Smooth muscle cell (in vitro differentiated cells): ENCODE measurements around the gene INSM1. TPM values are rescaled to one million over a fixed set of nuclear protein-coding genes. Genes with fewer than 3 reads are reported as not detected.

Experiments
- DNase-seq: peaks from one replicate; lab custom pipeline; 2025; ENCODE audit not compliant: unreplicated experiment; lab: John Stamatoyannopoulos, UW
- H2AFZ ChIP-seq: fragments of 200-600 bp; sonication (generic); 2 replicates; pipeline ENCODE4 v1.6.0; 2016; ENCODE audit warnings: antibody characterized with exemption, low read depth, mild to moderate bottlenecking
- H3F3A ChIP-seq: fragments of 200-600 bp; sonication (generic); 2 replicates; pipeline ENCODE4 v1.6.0; 2017; ENCODE audit warnings: antibody characterized with exemption, low read depth
- H3K27ac ChIP-seq: fragments of 200-600 bp; sonication (generic); 2 replicates; pipeline ENCODE4 v1.5.1; 2016; ENCODE audit warnings: low read depth, mild to moderate bottlenecking
- H3K27me3 ChIP-seq: fragments of 200-600 bp; sonication (generic); 2 replicates; pipeline ENCODE4 v1.6.1; 2016; ENCODE audit warnings: low read depth, mild to moderate bottlenecking
- H3K36me3 ChIP-seq: fragments of 200-600 bp; sonication (generic); 2 replicates; pipeline ENCODE4 v1.5.1; 2016; ENCODE audit warnings: low read depth
- H3K4me1 ChIP-seq: fragments of 200-600 bp; sonication (generic); 2 replicates; pipeline ENCODE4 v1.5.1; 2016; ENCODE audit warnings: low read depth
- H3K4me2 ChIP-seq: fragments of 200-600 bp; sonication (generic); 2 replicates; pipeline ENCODE4 v1.6.0; 2016; ENCODE audit warnings: mild to moderate bottlenecking
- H3K4me3 ChIP-seq: fragments of 200-600 bp; sonication (generic); 2 replicates; pipeline ENCODE4 v1.5.1; 2016; ENCODE audit warnings: mild to moderate bottlenecking
- H3K79me2 ChIP-seq: fragments of 200-600 bp; sonication (generic); 2 replicates; pipeline ENCODE4 v1.6.0; 2016; ENCODE audit warnings: low read depth, mild to moderate bottlenecking
- H3K9ac ChIP-seq: fragments of 200-600 bp; sonication (generic); 2 replicates; pipeline ENCODE4 v1.6.0; 2016; ENCODE audit warnings: low read depth
- H3K9me3 ChIP-seq: fragments of 200-600 bp; sonication (generic); replicated peaks from 2 replicates; pipeline ENCODE4 v1.5.1; 2016; ENCODE audit warnings: low read depth
- H4K20me1 ChIP-seq: fragments of 200-600 bp; sonication (generic); 2 replicates; pipeline ENCODE4 v1.6.0; 2016; ENCODE audit warnings: low read depth
- WGBS: methylation state at CpG from one replicate; pipeline ENCODE4 v1.1.7; 2016; ENCODE audit warnings: low lambda C conversion rate; 5-methylcytosine and 5-hydroxymethylcytosine counted together
- polyA plus RNA-seq: library from polyadenylated mRNA; unstranded; fragments of >200 nt; fragmentation: Nextera tagmentation; extraction: Ambion mirVana; gene quantifications from 2 replicates; pipeline ENCODE4 v1.2.1, GENCODE V29; 2016
- total RNA-seq: library from RNA; depleted of rRNA; stranded (reverse); fragments of >200 nt; gene quantifications from 2 replicates; pipeline ENCODE4 v1.2.3, GENCODE V29; 2014
- TF ChIP-seq, protein P1 (sequence below): fragments of 200-600 bp; sonication (generic); IDR thresholded peaks from 2 replicates; pipeline ENCODE4 v1.5.1; 2017; ENCODE audit warnings: borderline replicate concordance, mild to moderate bottlenecking, antibody characterized with exemption; ENCODE audit not compliant: insufficient read depth, poor library complexity, severe bottlenecking

INSM1 gene
- total and polyA plus RNA-seq, 2 experiments from 2014 or later = not detected

- DNase-seq = no peak
- no peaks in the 10 kb centered on the region for H4K20me1 ChIP-seq
- H3K36me3 ChIP-seq = no peaks in the 10 kb centered on the region
- WGBS = 2% methylated on average over 80 of the region's 130 CpGs
- TF ChIP-seq, protein P1, sequence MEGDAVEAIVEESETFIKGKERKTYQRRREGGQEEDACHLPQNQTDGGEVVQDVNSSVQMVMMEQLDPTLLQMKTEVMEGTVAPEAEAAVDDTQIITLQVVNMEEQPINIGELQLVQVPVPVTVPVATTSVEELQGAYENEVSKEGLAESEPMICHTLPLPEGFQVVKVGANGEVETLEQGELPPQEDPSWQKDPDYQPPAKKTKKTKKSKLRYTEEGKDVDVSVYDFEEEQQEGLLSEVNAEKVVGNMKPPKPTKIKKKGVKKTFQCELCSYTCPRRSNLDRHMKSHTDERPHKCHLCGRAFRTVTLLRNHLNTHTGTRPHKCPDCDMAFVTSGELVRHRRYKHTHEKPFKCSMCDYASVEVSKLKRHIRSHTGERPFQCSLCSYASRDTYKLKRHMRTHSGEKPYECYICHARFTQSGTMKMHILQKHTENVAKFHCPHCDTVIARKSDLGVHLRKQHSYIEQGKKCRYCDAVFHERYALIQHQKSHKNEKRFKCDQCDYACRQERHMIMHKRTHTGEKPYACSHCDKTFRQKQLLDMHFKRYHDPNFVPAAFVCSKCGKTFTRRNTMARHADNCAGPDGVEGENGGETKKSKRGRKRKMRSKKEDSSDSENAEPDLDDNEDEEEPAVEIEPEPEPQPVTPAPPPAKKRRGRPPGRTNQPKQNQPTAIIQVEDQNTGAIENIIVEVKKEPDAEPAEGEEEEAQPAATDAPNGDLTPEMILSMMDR = no peak
- H3K27me3 ChIP-seq = peaks cover 97% of the 10 kb centered on the region
- H3K4me1 ChIP-seq = peaks cover 6% of the 10 kb centered on the region
- H3K9me3 ChIP-seq = no peaks in the 10 kb centered on the region
- peak overlapping the region; percentile 81 for H3K4me2 ChIP-seq
- peak overlapping the region; percentile 34 for H3K4me3 ChIP-seq
- no peaks in the 10 kb centered on the region for H3K79me2 ChIP-seq
- no peak overlapping the region for H2AFZ ChIP-seq
- no peak overlapping the region for H3K27ac ChIP-seq
- no peaks in the 10 kb centered on the region for H3F3A ChIP-seq
- no peak overlapping the region for H3K9ac ChIP-seq
Measured at GRCh38 chr20:20368418-20369249, 730 bp downstream of the INSM1 start.

- Histone ChIP-seq H2AFZ (no peak overlapping the region), H3K4me3 (no peak overlapping the region), H3K9ac (no peak overlapping the region), H3K27ac (no peak overlapping the region), H3K79me2 (no peaks in the 10 kb centered on the region), H3K4me1 (peaks cover 6% of the 10 kb centered on the region), H3K9me3 (no peaks in the 10 kb centered on the region), H3K4me2 (peak overlapping the region; percentile 81), H3F3A (no peaks in the 10 kb centered on the region), H4K20me1 (no peaks in the 10 kb centered on the region), H3K36me3 (no peaks in the 10 kb centered on the region), H3K27me3 (peaks cover 97% of the 10 kb centered on the region)
- WGBS = 3% methylated on average over 85 of the region's 86 CpGs
- TF ChIP-seq, protein P1 = no peak
- no peak for DNase-seq
Measured at GRCh38 chr20:20369250-20370093, 1.6 kb downstream of the INSM1 start.

- H2AFZ ChIP-seq = no peak overlapping the region
- no peak overlapping the region for H3K4me2 ChIP-seq
- H3K36me3 ChIP-seq = no peaks in the 10 kb centered on the region
- no peaks in the 10 kb centered on the region for H3F3A ChIP-seq
- TF ChIP-seq, protein P1 = no peak
- no peaks in the 10 kb centered on the region for H3K9me3 ChIP-seq
- H3K27ac ChIP-seq = no peak overlapping the region
- H3K79me2 ChIP-seq = no peaks in the 10 kb centered on the region
- no peak overlapping the region for H3K4me3 ChIP-seq
- no peaks in the 10 kb centered on the region for H4K20me1 ChIP-seq
- peaks cover 97% of the 10 kb centered on the region for H3K27me3 ChIP-seq
- H3K4me1 ChIP-seq = peaks cover 6% of the 10 kb centered on the region
- WGBS = 7% methylated on average over 10 of the region's 10 CpGs
- no peak for DNase-seq
- H3K9ac ChIP-seq = no peak overlapping the region
Measured at GRCh38 chr20:20370094-20370575, 2.2 kb downstream of the INSM1 start.
